Chondrocyte (in vitro differentiated cells): ENCODE measurements around the gene CLEC18C. TPM values are rescaled to one million over a fixed set of nuclear protein-coding genes. Genes with fewer than 3 reads are reported as not detected.
"Not testable (repeated sequence)": the region's sequence is repeated elsewhere in the genome, so short reads cannot be mapped to it uniquely, and the experiment has no call there.

Experiments
- DNase-seq: peaks from one replicate; pipeline ENCODE4 v3.0.0; 2021; ENCODE audit warnings: mixed read lengths, low spot score
- H3K27ac Mint-ChIP-seq: one replicate; pipeline ENCODE4 v1.8.0; 2021; ENCODE audit warnings: mild to moderate bottlenecking, moderate library complexity, mixed read lengths; ENCODE audit not compliant: unreplicated experiment
- H3K27me3 Mint-ChIP-seq: 2 replicates; pipeline ENCODE4 v1.8.0; 2021; ENCODE audit warnings: low read depth, mixed read lengths
- H3K36me3 Mint-ChIP-seq: 2 replicates; pipeline ENCODE4 v1.8.0; 2021; ENCODE audit warnings: low read depth, mixed read lengths
- H3K4me1 Mint-ChIP-seq: 2 replicates; pipeline ENCODE4 v1.8.0; 2021; ENCODE audit warnings: low read depth, mild to moderate bottlenecking, mixed read lengths
- H3K4me3 Mint-ChIP-seq: one replicate; pipeline ENCODE4 v1.8.0; 2021; ENCODE audit warnings: mild to moderate bottlenecking, moderate library complexity, mixed read lengths; ENCODE audit not compliant: unreplicated experiment
- H3K9me3 Mint-ChIP-seq: 2 replicates; pipeline ENCODE4 v1.8.0; 2021; ENCODE audit warnings: low read depth, mixed read lengths
- CTCF ChIP-seq: fragments of 200-600 bp; sonication (generic); IDR thresholded peaks from 2 replicates; pipeline ENCODE4 v1.5.0; 2021; ENCODE audit warnings: antibody characterized with exemption, mild to moderate bottlenecking, moderate library complexity
- total RNA-seq: library from RNA; stranded (reverse); gene quantifications from 3 replicates; pipeline ENCODE4 v1.2.1, GENCODE V29; 2021

CLEC18C gene
- total RNA-seq, 1 donor from 2014 or later, result not detected

- peaks cover 45% of the 10 kb centered on the region for H3K36me3 Mint-ChIP-seq
- H3K27ac Mint-ChIP-seq, result no peak overlapping the region
- no peaks in the 10 kb centered on the region for H3K9me3 Mint-ChIP-seq
- H3K4me1 Mint-ChIP-seq, result peaks cover 5% of the 10 kb centered on the region
- TF ChIP-seq CTCF, result no peak
- H3K4me3 Mint-ChIP-seq, result no peak overlapping the region
- no peaks in the 10 kb centered on the region for H3K27me3 Mint-ChIP-seq
- no peak for DNase-seq
Observed at GRCh38 chr16:70151391-70151790, 22.2 kb upstream of the CLEC18C start.

GRCh38 chr16:70151941-70152509 lies 21.6 kb upstream of the CLEC18C start:
- no peak overlapping the region for H3K27ac Mint-ChIP-seq

GRCh38 chr16:70152578-70153302 lies 20.8 kb upstream of the CLEC18C start:
- DNase-seq, result no peak
- Mint-ChIP-seq H3K9me3 (no peaks in the 10 kb centered on the region), H3K36me3 (peaks cover 55% of the 10 kb centered on the region), H3K27ac (no peak overlapping the region), H3K4me1 (peaks cover 5% of the 10 kb centered on the region), H3K27me3 (no peaks in the 10 kb centered on the region), H3K4me3 (no peak overlapping the region)
- no peak for TF ChIP-seq CTCF

More at GRCh38 chr16:70151941-70152509, 21.6 kb upstream of the CLEC18C start:
- no peak for DNase-seq
- peaks cover 5% of the 10 kb centered on the region for H3K4me1 Mint-ChIP-seq
- H3K36me3 Mint-ChIP-seq, result peaks cover 50% of the 10 kb centered on the region
- no peak for TF ChIP-seq CTCF
- H3K9me3 Mint-ChIP-seq, result no peaks in the 10 kb centered on the region
- no peaks in the 10 kb centered on the region for H3K27me3 Mint-ChIP-seq
- H3K4me3 Mint-ChIP-seq, result no peak overlapping the region

- not testable (repeated sequence) for H3K4me1 Mint-ChIP-seq, H3K27ac Mint-ChIP-seq, H3K9me3 Mint-ChIP-seq, DNase-seq, H3K4me3 Mint-ChIP-seq, H3K27me3 Mint-ChIP-seq
- H3K36me3 Mint-ChIP-seq, result peaks cover 46% of the 10 kb centered on the region
Observed at GRCh38 chr16:70154736-70155135, 18.9 kb upstream of the CLEC18C start.

- H3K27ac Mint-ChIP-seq, result no peak overlapping the region
- no peak for DNase-seq
- TF ChIP-seq CTCF, result no peak
- no peak overlapping the region for H3K4me3 Mint-ChIP-seq
- H3K27me3 Mint-ChIP-seq, result no peaks in the 10 kb centered on the region
- H3K4me1 Mint-ChIP-seq, result peaks cover 5% of the 10 kb centered on the region
- H3K36me3 Mint-ChIP-seq, result peaks cover 41% of the 10 kb centered on the region
- no peaks in the 10 kb centered on the region for H3K9me3 Mint-ChIP-seq
Observed at GRCh38 chr16:70156207-70156978, 17.2 kb upstream of the CLEC18C start.
